SU-DHL-6 (cell line): ENCODE data around the gene CCL21.

ENCODE experiments used
- H2AFZ ChIP-seq: fragments of 200-600 bp; sonication (generic); 2 replicates; pipeline ENCODE4 v1.6.1; 2014; ENCODE audit warnings: low read depth, mild to moderate bottlenecking, moderate library complexity, mixed read lengths, antibody characterized with exemption, low read length; ENCODE audit not compliant: severe bottlenecking
- H3F3A ChIP-seq: fragments of 200-600 bp; shearing (Covaris generic); 2 replicates; pipeline ENCODE4 v1.6.0; 2016; ENCODE audit warnings: antibody characterized with exemption, mild to moderate bottlenecking; ENCODE audit not compliant: insufficient read depth
- H3K27ac ChIP-seq: fragments of 200-600 bp; sonication (generic); 2 replicates; pipeline ENCODE4 v1.5.1; 2016; ENCODE audit warnings: low read depth, mild to moderate bottlenecking, low read length, moderate library complexity, mixed read lengths
- H3K27me3 ChIP-seq: fragments of 200-600 bp; sonication (generic), shearing (Covaris generic); 2 replicates; pipeline ENCODE4 v1.6.0; 2014; ENCODE audit warnings: mild to moderate bottlenecking, low read length
- H3K36me3 ChIP-seq: fragments of 200-600 bp; sonication (generic); 2 replicates; pipeline ENCODE4 v1.6.1; 2014; ENCODE audit warnings: mild to moderate bottlenecking, low read length, mixed read lengths
- H3K4me2 ChIP-seq: fragments of 300-600, 200-600 bp; shearing (Covaris generic), sonication (generic); 2 replicates; pipeline ENCODE4 v1.6.0; 2014; ENCODE audit warnings: low read length, low read depth, mild to moderate bottlenecking; ENCODE audit not compliant: poor library complexity, severe bottlenecking
- H3K4me3 ChIP-seq: fragments of 200-600 bp; sonication (generic); 2 replicates; pipeline ENCODE4 v1.5.1; 2014; ENCODE audit warnings: antibody characterized with exemption, low read length, mild to moderate bottlenecking, mixed read lengths; ENCODE audit not compliant: insufficient read depth, poor library complexity, severe bottlenecking
- H3K79me2 ChIP-seq: fragments of 200-600 bp; sonication (generic); 2 replicates; pipeline ENCODE4 v1.6.1; 2014; ENCODE audit warnings: mild to moderate bottlenecking, low read length, moderate library complexity; ENCODE audit not compliant: insufficient read depth
- H3K9ac ChIP-seq: fragments of 200-600 bp; sonication (generic); 2 replicates; pipeline ENCODE4 v1.7.0; 2014; ENCODE audit warnings: mild to moderate bottlenecking, low read length
- H3K9me2 ChIP-seq: fragments of 200-600 bp; sonication (generic); replicated peaks from 2 replicates; pipeline ENCODE4 v1.6.1; 2014; ENCODE audit warnings: low read length; ENCODE audit not compliant: insufficient read depth
- H3K9me3 ChIP-seq: fragments of 200-600 bp; sonication (generic); 2 replicates; pipeline ENCODE4 v1.6.1; 2014; ENCODE audit warnings: low read length, mixed read lengths; ENCODE audit not compliant: insufficient read depth
- H4K20me1 ChIP-seq: fragments of 200-600 bp; sonication (generic); 2 replicates; pipeline ENCODE4 v1.6.1; 2014; ENCODE audit warnings: low read depth, mild to moderate bottlenecking, antibody characterized with exemption, low read length, moderate library complexity, mixed read lengths
- EZH2phosphoT487 ChIP-seq: fragments of 200-600 bp; sonication (generic), shearing (Covaris generic); conservative IDR thresholded peaks from 2 replicates; pipeline ENCODE4 v1.6.1; 2018; ENCODE audit warnings: mild to moderate bottlenecking, antibody characterized with exemption, low read length, moderate library complexity, mixed read lengths
- TF ChIP-seq, protein P1 (sequence below): fragments of 200-600 bp; sonication (generic); IDR thresholded peaks from one replicate; pipeline ENCODE4 v1.5.1; 2017; ENCODE audit warnings: antibody characterized with exemption, mild to moderate bottlenecking, low read length, moderate library complexity; ENCODE audit not compliant: insufficient read depth, poor library complexity, severe bottlenecking

The CCL21 gene

GRCh38 chr9:34659592-34660253, 50.2 kb downstream of the CCL21 start:
- H3F3A ChIP-seq: peaks cover 3% of the 10 kb centered on the region; the same call in 1 of the 2 replicates
- no peak overlapping the region for H3K4me2 ChIP-seq
- no peaks in the 10 kb centered on the region for H3K79me2 ChIP-seq
- H3K27ac ChIP-seq: no peak overlapping the region
- TF ChIP-seq, protein P1, sequence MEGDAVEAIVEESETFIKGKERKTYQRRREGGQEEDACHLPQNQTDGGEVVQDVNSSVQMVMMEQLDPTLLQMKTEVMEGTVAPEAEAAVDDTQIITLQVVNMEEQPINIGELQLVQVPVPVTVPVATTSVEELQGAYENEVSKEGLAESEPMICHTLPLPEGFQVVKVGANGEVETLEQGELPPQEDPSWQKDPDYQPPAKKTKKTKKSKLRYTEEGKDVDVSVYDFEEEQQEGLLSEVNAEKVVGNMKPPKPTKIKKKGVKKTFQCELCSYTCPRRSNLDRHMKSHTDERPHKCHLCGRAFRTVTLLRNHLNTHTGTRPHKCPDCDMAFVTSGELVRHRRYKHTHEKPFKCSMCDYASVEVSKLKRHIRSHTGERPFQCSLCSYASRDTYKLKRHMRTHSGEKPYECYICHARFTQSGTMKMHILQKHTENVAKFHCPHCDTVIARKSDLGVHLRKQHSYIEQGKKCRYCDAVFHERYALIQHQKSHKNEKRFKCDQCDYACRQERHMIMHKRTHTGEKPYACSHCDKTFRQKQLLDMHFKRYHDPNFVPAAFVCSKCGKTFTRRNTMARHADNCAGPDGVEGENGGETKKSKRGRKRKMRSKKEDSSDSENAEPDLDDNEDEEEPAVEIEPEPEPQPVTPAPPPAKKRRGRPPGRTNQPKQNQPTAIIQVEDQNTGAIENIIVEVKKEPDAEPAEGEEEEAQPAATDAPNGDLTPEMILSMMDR: no peak
- no peak for TF ChIP-seq EZH2phosphoT487
- no peaks in the 10 kb centered on the region for H3K27me3 ChIP-seq
- H4K20me1 ChIP-seq: no peaks in the 10 kb centered on the region
- H3K4me3 ChIP-seq: no peak overlapping the region
- H3K9me2 ChIP-seq: no peaks in the 10 kb centered on the region
- H2AFZ ChIP-seq: no peak overlapping the region
- H3K36me3 ChIP-seq: no peaks in the 10 kb centered on the region
- no peaks in the 10 kb centered on the region for H3K9me3 ChIP-seq
- no peak overlapping the region for H3K9ac ChIP-seq
